ENCODE measurements around the gene SH3BP4. TPM values are rescaled to one million over a fixed set of nuclear protein-coding genes. Genes with fewer than 3 reads are reported as not detected.

SH3BP4 gene
- total RNA-seq, 1 donor from 2014 or later = 115 TPM

- no peaks in the 10 kb centered on the region for H3K27me3 ChIP-seq (ENCODE audit: control insufficient read depth, insufficient read depth, low read length)
- TF ChIP-seq, protein P1, sequence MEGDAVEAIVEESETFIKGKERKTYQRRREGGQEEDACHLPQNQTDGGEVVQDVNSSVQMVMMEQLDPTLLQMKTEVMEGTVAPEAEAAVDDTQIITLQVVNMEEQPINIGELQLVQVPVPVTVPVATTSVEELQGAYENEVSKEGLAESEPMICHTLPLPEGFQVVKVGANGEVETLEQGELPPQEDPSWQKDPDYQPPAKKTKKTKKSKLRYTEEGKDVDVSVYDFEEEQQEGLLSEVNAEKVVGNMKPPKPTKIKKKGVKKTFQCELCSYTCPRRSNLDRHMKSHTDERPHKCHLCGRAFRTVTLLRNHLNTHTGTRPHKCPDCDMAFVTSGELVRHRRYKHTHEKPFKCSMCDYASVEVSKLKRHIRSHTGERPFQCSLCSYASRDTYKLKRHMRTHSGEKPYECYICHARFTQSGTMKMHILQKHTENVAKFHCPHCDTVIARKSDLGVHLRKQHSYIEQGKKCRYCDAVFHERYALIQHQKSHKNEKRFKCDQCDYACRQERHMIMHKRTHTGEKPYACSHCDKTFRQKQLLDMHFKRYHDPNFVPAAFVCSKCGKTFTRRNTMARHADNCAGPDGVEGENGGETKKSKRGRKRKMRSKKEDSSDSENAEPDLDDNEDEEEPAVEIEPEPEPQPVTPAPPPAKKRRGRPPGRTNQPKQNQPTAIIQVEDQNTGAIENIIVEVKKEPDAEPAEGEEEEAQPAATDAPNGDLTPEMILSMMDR (IDR thresholded peaks at IDR 0.05; ENCODE audit: insufficient read depth, low read length, poor library complexity, severe bottlenecking) = no peak
- DNase-seq (ENCODE audit: low read depth) = no peak
- no peaks in the 10 kb centered on the region for H3K36me3 ChIP-seq (ENCODE audit: control insufficient read depth, insufficient read depth, low read length)
- no peak overlapping the region for H3K4me3 ChIP-seq (ENCODE audit: low read depth, low read length)
Observed at GRCh38 chr2:235096447-235096846, 144.6 kb downstream of the SH3BP4 start.

- TF ChIP-seq, protein P1 (IDR thresholded peaks at IDR 0.05; ENCODE audit: insufficient read depth, low read length, poor library complexity, severe bottlenecking) = no peak
- no peak overlapping the region for H3K4me3 ChIP-seq (ENCODE audit: low read depth, low read length)
- DNase-seq (ENCODE audit: low read depth) = no peak
- no peaks in the 10 kb centered on the region for H3K36me3 ChIP-seq (ENCODE audit: control insufficient read depth, insufficient read depth, low read length)
- H3K27me3 ChIP-seq (ENCODE audit: control insufficient read depth, insufficient read depth, low read length) = no peaks in the 10 kb centered on the region
Observed at GRCh38 chr2:235097196-235097595, 145.4 kb downstream of the SH3BP4 start.

GRCh38 chr2:235098269-235098668 lies 146.5 kb downstream of the SH3BP4 start:
- DNase-seq (ENCODE audit: low read depth) = no peak
- H3K27me3 ChIP-seq (ENCODE audit: control insufficient read depth, insufficient read depth, low read length) = no peaks in the 10 kb centered on the region
- no peaks in the 10 kb centered on the region for H3K36me3 ChIP-seq (ENCODE audit: control insufficient read depth, insufficient read depth, low read length)
- TF ChIP-seq, protein P1 (IDR thresholded peaks at IDR 0.05; ENCODE audit: insufficient read depth, low read length, poor library complexity, severe bottlenecking) = no peak
- H3K4me3 ChIP-seq (ENCODE audit: low read depth, low read length) = no peak overlapping the region

DNA sequence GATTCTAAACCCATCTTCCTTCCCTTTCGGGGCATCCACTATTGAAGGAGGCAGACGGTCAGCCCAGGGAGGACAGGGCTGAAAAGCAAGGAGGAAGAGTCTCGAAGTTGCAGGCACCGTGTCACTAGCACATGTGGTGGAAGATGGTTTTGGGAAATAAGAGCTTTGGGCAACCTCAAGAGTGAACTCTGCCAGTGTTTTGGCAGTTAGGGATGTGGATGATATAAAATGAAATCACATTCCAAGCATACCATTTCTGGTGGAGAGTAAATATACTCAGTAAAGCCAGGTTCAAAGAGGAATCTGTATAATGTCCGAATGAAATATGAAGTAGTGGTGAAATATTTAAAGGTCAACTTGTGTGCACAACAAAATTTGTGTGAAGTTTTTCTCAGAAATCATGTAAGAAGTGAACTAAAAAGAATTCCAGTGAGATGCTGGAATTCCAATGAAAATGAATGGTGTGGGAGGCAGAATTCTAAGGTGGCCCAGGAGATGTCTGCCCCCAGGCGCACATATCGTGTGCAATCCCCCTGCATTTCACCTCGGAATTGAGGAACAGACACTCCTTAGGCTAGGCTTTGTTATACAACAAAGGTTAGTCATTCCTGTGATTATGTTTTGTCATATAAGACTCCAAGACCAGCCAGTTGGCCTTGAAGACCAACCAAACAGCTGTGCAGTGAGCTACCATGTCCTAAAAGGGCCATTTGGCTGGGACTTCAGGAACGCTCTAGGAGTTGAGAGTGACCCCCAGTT lies 147.1 kb downstream of the SH3BP4 start:
- Histone ChIP-seq H3K27me3 (ENCODE audit: control insufficient read depth, insufficient read depth, low read length) (no peaks in the 10 kb centered on the region), H3K36me3 (ENCODE audit: control insufficient read depth, insufficient read depth, low read length) (no peaks in the 10 kb centered on the region), H3K4me3 (ENCODE audit: low read depth, low read length) (no peak overlapping the region)
- no peak for DNase-seq (ENCODE audit: low read depth)
- TF ChIP-seq, protein P1 (IDR thresholded peaks at IDR 0.05; ENCODE audit: insufficient read depth, low read length, poor library complexity, severe bottlenecking) = no peak

DNA sequence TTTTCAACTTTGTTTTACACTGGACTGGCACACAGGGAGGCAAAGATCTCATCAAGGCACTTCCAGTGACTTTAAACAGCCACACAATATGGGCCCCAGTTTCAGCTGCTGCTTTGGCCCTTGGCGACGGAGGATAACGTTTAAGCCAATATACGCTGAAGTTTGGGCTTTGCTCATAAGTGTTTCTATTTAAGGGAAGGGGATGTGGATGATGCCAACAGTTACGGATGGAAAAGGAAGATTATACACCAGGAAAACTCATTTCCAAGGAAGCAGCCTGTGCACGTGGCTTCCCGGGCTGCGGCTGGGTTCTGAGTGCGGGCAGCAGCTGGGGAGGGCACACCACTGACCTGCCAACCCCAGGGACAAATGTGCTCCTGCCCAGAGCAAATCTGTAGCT lies 151.1 kb downstream of the SH3BP4 start:
- no peak overlapping the region for H3K4me3 ChIP-seq (ENCODE audit: low read depth, low read length)
- H3K36me3 ChIP-seq (ENCODE audit: control insufficient read depth, insufficient read depth, low read length) = no peaks in the 10 kb centered on the region
- TF ChIP-seq, protein P1 (IDR thresholded peaks at IDR 0.05; ENCODE audit: insufficient read depth, low read length, poor library complexity, severe bottlenecking) = no peak
- no peaks in the 10 kb centered on the region for H3K27me3 ChIP-seq (ENCODE audit: control insufficient read depth, insufficient read depth, low read length)
- DNase-seq (ENCODE audit: low read depth) = no peak
